NCI-H446 treated with DMSO at 0.1 percent for 48 hours (cell line): ENCODE measurements around the gene HAPLN3.

ENCODE experiments used
- DNase-seq: peaks from one replicate; lab custom pipeline; 2025; lab: John Stamatoyannopoulos, UW

The HAPLN3 gene

GRCh38 chr15:88860212-88860611, 35.1 kb downstream of the HAPLN3 start:
- DNase-seq = no peak

GRCh38 chr15:88859550-88859949, 35.8 kb downstream of the HAPLN3 start:
- no peak for DNase-seq

DNA sequence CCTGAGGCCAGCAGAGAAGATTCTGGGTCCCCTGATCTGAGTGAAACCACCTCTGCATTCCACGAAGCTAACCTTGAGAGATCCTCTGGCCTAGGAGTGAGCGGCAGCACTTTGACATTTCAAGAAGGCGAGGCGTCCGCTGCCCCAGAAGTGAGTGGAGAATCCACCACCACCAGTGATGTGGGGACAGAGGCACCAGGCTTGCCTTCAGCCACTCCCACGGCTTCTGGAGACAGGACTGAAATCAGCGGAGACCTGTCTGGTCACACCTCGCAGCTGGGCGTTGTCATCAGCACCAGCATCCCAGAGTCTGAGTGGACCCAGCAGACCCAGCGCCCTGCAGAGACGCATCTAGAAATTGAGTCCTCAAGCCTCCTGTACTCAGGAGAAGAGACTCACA, 36.4 kb downstream of the HAPLN3 start:
- DNase-seq = no peak

DNA sequence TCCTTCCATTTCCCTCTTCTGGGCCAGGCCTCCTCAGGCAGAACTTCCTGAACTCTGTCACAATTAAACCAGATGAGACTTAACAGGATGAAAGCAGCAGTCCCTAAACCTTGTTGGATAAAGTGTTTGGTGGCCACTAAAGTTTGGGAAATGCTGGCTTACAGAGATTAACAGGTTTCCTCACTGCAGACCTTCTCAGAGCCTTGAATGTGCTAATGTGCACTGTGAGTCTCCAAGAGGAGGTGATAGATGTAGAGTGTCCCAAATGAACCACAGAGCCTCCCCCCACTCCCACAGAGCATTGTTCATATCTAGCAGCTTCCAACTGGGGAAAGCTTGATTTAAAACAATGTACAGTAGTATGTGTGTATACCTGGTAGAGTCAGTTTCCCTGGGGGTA, 42.9 kb downstream of the HAPLN3 start:
- DNase-seq = no peak

GRCh38 chr15:88849376-88850072, 45.8 kb downstream of the HAPLN3 start:
- no peak for DNase-seq

DNA sequence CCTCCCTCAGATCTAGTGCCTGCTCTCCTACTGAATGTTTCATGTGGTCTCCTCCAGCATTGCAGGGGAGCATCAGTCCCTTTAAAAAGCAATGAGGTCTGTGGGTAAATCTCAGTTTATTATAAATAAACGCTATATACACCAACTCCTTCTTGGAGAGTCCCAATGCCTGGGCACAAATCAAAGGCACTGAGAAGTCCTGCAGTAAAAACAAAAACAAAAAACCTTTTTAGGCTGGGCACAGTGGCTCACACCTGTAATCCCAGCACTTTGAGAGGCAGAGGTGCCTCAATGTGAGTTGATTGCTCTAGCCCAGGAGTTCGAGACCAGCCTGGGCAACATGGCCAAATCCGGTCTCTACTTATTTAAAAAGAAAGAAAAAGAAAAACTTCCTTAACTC, 47.1 kb downstream of the HAPLN3 start:
- no peak for DNase-seq

- DNase-seq = no peak
Measured at GRCh38 chr15:88847144-88847543, 48.2 kb downstream of the HAPLN3 start.

DNA sequence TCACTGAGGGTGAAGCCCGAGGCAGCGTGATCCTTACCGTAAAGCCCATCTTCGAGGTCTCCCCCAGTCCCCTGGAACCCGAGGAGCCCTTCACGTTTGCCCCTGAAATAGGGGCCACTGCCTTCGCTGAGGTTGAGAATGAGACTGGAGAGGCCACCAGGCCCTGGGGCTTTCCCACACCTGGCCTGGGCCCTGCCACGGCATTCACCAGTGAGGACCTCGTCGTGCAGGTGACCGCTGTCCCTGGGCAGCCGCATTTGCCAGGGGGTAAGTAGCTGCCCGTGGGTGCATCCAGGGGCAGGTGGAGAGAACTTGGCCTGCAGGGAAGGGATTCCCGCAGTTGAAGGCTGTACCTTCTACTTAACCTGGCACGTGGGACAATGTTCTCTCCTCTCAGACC, 49.7 kb downstream of the HAPLN3 start:
- DNase-seq = no peak

DNA sequence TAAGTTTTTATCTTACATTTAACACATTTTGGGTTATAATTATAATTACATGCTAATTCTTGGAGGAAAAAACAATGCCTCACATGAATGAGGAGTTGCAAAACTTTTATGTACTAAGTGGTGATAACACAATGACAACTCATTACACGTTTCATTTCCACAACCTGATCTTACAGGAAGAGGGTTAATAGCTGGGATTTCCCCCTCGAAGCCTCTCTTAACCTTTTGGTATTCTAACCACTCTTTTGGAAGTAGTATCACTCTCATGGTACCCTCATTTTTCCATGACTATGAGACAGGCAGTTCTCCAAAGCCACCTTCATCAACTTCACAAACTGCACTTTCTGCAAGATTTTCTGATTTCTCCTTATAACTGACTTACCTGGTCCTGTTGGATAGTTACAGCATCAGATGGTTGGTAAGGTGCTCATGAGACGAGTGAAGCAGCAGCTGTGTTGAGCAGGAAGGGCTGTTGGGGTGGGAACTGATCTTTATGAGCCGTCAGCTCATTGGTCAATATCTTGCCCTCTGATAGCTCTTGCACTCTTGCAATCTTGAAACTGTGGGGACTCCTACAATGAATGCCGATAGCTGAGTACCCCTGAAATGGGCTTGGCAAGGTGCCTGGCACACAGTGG, 50.5 kb downstream of the HAPLN3 start:
- no peak for DNase-seq

GRCh38 chr15:88843334-88843733, 52.0 kb downstream of the HAPLN3 start:
- DNase-seq = no peak

DNA sequence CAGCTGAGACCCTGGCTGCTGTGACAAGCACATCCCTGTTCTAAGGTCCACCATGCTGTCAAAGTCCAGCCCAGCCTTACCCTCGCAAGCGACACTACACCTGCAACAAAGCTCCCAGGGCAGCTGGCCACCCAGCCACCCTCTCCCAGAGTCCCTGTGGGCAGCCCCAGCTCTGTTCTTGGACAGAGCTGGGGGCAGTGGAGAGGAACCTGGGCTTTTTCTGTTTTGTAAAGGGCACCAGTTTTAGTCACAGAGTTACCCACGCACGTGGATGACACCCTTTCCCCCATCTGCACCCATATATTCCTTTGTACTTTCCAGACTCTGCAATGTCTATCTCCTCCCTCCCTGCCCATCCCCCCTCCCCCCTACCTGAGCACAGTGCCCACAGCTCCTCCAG, 53.2 kb downstream of the HAPLN3 start:
- DNase-seq = no peak

- no peak for DNase-seq
Measured at GRCh38 chr15:88841236-88841635, 54.1 kb downstream of the HAPLN3 start.

DNA sequence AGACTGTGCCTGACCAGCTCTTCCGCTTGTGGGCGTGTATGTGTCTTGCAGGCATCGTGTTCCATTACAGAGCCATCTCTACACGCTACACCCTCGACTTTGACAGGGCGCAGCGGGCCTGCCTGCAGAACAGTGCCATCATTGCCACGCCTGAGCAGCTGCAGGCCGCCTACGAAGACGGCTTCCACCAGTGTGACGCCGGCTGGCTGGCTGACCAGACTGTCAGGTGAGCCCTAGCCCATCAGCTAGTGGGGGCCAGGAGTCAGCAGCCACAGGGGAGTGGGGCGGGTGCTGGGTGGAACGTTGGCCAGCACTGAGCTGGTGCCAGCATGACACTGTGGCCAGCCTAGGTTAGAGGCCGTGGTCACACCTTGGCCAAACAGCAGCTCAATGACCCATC, 55.4 kb downstream of the HAPLN3 start:
- DNase-seq = no peak

DNA sequence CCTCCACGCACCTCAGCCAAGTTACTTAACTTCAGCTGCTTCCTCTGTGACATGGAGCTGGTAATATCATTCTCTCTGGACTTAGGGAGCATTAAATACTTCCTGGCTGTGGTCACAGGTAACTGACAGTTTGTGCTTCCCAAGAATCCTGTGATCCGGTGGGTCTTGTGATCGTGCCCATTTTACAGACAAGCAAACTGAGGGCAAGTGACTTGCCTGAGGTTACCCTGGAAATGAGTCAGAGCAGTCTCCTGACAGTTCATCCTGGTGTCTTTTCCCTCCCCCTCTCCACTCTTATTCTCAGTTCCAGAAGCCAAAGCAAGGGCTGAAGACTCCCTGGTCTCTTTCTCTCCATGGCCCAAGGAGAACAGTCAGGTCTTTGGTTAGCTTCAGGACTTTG, 56.2 kb downstream of the HAPLN3 start:
- no peak for DNase-seq

GRCh38 chr15:88838667-88839066, 56.7 kb downstream of the HAPLN3 start:
- no peak for DNase-seq

DNA sequence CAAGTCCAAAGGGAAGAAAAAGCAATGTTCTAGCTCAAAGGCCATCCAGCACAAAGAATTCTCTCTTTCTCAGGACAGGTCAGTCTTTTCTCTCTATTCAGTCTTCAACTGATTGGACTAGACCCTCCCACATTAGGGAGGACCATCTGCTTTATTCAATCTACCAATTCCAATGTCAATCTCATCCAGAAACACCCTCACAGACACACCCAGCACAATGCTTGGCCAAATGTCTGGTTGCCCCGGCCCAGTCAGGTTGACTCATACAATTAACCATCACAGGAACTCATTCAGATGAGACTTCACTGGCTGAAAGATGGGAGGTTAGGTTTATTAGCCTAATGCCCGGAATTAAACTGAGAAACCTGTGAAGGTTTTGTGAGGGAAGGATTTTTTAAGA, 59.7 kb downstream of the HAPLN3 start:
- no peak for DNase-seq

- no peak for DNase-seq
Measured at GRCh38 chr15:88835119-88835518, 60.2 kb downstream of the HAPLN3 start.

DNA sequence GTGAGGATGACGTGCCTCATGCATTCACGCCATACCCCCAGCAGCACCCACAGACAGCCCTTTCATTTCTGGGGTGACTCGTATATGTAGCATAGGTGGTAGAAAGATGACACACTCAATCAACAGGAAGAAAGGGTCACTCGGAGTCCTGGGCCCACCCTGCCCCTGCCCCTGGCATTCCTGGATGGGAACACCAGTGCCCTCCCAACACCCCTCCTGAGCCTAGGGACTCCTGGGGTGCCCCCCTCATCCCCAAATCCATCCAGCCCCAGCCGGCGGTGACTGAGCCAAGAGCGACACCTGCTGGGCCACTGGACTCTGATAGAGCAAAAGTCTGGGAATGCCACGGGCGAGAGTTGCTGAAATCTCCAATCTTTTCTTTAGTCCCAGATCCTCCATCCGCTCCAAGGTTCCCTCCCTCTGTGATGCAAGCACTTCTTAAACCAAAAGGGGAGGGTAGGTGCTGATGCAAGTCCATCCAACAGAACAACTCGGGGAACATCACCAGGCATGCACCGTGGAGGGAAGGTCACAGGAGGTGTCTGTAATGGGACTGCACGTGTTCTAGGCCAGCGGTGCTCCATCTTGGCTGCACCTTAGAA, 61.0 kb downstream of the HAPLN3 start:
- DNase-seq = no peak

- no peak for DNase-seq
Measured at GRCh38 chr15:88833731-88834100, 61.6 kb downstream of the HAPLN3 start.

DNA sequence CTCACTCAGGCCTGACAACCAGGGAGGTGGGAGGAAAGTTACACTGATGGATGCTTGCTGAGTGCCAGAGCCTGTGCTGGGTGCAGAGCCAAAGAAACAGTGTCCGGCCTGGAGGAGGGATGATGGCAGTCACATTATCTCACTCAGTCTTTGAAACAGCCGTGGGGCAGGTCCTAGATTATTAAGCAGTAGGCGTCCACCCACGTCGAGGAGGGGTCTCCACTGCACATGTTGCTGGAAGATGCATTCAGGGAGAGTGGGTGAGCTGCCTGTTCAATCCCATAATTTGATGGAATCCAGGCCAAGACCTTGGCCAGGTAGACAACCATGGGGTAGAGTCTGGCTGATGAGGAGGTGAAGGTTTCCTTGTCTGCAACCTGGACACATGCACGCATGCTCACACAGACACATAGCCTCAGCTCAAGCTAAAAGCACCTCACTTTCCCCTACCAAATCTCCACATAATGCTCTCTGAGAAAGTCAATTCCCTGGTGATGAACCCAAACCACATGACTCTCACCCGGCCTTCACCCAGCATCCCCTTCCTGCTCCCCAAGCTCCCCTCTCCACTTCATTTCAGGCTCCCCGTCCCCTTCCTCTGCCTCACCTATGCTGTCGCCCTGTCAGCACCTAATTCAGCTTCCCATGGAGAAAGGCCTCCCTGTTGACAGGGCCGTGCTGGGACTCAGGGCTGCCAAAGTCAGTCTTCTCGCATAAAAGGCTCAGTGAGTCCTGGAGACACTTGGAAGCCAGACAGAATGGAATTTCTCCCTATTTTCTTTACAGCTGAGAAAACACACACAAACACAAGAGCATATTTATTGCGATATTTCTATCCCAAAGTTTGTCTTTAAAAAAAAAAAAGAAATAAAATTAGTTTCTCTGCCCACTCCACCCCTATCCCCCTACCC, 62.3 kb downstream of the HAPLN3 start:
- no peak for DNase-seq

DNA sequence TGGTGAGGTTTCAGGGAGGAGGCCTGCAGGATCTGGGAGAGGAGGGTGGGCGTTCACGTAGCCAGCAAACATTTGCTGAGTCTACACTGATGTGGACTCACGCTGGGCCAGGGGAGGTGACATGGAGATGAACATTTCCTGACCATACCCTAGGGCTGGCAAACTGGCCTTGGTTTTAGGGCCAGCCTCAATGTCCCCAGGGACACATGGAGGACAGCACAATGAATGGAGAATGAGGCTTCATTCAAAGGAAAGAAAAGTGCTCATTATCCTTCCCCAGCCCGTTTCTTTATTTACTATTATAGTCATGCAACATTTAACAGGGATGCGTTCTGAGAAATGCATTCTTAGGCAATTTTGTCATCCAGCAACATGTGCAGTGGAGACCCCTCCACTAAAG, 65.3 kb downstream of the HAPLN3 start:
- DNase-seq = no peak

DNA sequence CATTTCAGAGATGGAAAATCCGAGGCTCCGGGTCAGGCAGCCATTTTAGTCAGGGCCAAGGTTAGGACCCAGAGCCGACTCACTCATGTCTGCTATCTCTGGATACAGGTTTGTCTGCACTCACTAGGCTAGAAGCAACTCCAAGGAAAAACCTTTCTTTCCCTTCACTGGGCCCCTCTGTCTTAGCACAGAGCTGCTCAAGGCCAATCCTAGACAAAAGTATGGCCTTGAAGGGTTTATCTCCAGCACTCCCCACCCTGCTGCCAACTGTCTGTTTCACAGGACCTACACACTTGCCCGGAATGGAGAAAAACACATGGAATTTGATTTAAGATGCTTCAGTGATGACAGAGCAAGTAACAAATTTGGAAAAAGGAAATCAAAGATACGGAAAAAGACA, 66.6 kb downstream of the HAPLN3 start:
- no peak for DNase-seq
